ENCODE measurements around the gene CASKIN2. TPM values are rescaled to one million over a fixed set of nuclear protein-coding genes. Genes with fewer than 3 reads are reported as not detected.

CASKIN2 gene
- total RNA-seq, 1 donor: 9.5 TPM

DNA sequence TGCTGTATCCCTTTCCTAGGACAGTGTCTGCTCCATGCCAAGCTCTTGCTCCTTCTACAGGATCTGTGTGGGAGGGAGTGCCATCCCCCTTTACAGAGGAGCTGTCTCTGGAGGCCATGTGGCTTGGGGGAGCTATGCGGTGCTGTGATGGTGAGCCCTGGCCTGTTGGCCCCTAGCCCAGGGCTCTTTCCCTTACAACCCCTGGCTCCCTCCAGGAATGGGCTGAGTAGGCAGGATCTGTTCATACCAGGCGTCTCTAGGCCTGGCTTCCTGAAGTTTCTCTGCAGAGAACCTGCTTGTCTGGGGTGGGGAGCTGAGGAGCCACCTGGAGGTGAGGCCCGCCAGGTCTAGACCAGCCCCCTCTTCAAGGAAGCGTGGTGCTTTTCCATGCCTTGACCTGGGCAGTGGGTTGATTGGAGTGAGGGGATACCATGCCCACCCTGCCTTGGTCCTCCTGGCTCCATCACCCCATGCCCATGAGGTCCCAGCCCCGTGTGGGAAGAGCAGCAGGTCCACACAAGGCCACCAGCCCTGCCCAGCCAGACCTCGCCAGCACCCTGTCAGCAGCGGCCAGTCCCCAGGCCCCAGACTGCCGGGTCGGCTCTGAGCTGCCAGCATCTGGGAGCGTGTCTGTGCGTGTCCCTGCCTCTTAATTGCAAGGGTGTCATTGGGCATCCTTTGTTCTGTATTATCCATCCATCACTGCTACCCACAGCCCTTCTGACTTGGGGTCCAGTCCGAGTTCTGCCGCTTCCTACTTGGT, 24.8 kb upstream of the CASKIN2 start:
- TF ChIP-seq, protein P1, sequence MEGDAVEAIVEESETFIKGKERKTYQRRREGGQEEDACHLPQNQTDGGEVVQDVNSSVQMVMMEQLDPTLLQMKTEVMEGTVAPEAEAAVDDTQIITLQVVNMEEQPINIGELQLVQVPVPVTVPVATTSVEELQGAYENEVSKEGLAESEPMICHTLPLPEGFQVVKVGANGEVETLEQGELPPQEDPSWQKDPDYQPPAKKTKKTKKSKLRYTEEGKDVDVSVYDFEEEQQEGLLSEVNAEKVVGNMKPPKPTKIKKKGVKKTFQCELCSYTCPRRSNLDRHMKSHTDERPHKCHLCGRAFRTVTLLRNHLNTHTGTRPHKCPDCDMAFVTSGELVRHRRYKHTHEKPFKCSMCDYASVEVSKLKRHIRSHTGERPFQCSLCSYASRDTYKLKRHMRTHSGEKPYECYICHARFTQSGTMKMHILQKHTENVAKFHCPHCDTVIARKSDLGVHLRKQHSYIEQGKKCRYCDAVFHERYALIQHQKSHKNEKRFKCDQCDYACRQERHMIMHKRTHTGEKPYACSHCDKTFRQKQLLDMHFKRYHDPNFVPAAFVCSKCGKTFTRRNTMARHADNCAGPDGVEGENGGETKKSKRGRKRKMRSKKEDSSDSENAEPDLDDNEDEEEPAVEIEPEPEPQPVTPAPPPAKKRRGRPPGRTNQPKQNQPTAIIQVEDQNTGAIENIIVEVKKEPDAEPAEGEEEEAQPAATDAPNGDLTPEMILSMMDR (IDR thresholded peaks at IDR 0.05; ENCODE audit: insufficient read depth, low read depth, low read length): no peak
- no peak overlapping the region for H3K4me3 ChIP-seq (ENCODE audit: low read depth, low read length)
- peak; percentile 34 for DNase-seq (ENCODE audit: low read depth)

DNA sequence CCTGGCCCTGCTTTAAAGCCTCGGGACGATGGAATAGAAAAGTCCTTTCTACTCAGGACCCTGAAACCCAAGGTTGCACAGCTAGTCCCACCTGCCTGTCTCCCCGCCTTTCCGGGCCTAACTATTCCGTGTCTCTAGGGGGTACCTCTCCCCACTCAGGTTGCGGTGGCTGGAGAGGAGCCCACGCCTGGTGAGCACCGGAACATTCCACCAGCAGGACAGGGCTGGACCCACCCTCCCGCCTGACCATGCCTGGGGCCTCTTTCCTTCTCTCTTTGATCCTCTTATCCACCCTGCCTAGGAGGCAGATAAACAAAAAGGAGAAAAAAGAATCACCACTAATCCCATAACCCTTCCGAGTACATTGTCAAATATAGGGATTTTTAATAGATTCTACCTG, 21.0 kb upstream of the CASKIN2 start:
- TF ChIP-seq, protein P1 (IDR thresholded peaks at IDR 0.05; ENCODE audit: insufficient read depth, low read depth, low read length): no peak
- no peak for DNase-seq (ENCODE audit: low read depth)
- no peak overlapping the region for H3K4me3 ChIP-seq (ENCODE audit: low read depth, low read length)

DNA sequence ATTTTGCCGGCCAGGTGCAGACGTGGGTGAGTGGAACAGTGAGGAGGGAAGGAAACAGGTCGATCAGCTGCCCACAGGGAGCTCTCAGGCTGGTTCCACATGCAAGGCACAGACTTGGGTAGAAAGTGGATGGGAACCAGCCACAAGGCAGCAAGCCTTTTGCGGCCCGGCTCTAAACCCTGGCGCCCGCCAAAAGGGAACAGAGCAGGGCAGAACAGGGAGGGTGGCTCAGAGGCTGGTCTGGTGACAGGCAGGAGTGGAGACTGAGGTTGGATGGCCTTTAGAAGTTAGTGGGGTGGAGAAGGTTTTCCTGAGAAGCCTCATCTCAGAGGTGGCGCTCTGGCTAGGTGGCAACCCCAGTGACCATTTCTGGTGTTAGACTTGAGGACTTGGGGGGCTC, 20.5 kb upstream of the CASKIN2 start:
- no peak for DNase-seq (ENCODE audit: low read depth)
- no peak overlapping the region for H3K4me3 ChIP-seq (ENCODE audit: low read depth, low read length)
- TF ChIP-seq, protein P1 (IDR thresholded peaks at IDR 0.05; ENCODE audit: insufficient read depth, low read depth, low read length): no peak

DNA sequence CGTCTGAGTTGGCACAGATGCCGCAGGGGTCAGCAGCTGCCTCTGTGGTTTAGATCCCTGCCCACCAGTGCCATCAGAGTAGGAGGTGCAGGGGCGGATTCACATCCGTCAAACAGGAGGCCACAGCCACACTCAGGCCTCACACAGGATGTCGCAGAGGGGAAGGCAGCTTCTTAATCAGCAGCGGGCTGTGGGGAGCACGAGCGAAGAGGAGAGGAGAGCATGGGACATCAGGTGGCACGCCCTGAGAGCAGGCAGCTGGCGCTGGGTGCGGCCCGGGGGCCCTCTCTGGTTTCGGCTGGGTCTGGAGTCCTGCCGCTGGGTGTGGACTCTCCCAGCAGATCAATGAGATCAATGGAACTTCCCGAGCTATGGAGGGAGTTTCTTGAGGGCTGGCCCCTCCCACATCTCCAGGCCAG, 19.8 kb upstream of the CASKIN2 start:
- TF ChIP-seq, protein P1 (IDR thresholded peaks at IDR 0.05; ENCODE audit: insufficient read depth, low read depth, low read length): no peak
- no peak for DNase-seq (ENCODE audit: low read depth)
- H3K4me3 ChIP-seq (ENCODE audit: low read depth, low read length): no peak overlapping the region

DNA sequence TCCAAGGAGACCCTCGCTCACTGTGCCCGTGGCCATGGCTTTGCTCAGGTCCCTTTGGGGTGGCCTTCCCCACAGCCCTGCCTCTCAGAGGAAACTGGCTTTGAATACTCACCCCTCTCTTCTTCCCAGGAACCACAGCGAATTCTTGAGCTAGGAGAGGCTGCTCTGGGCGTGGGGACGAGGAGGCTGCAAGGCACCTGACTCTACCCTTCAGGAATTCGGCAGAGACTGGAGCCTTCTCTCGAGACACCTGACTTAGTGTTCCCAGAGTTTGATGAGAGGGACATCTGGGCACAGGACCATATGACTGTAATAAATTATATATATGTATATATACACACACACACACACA, 16.4 kb upstream of the CASKIN2 start:
- H3K4me3 ChIP-seq (ENCODE audit: low read depth, low read length): no peak overlapping the region
- TF ChIP-seq, protein P1 (IDR thresholded peaks at IDR 0.05; ENCODE audit: insufficient read depth, low read depth, low read length): no peak
- no peak for DNase-seq (ENCODE audit: low read depth)

DNA sequence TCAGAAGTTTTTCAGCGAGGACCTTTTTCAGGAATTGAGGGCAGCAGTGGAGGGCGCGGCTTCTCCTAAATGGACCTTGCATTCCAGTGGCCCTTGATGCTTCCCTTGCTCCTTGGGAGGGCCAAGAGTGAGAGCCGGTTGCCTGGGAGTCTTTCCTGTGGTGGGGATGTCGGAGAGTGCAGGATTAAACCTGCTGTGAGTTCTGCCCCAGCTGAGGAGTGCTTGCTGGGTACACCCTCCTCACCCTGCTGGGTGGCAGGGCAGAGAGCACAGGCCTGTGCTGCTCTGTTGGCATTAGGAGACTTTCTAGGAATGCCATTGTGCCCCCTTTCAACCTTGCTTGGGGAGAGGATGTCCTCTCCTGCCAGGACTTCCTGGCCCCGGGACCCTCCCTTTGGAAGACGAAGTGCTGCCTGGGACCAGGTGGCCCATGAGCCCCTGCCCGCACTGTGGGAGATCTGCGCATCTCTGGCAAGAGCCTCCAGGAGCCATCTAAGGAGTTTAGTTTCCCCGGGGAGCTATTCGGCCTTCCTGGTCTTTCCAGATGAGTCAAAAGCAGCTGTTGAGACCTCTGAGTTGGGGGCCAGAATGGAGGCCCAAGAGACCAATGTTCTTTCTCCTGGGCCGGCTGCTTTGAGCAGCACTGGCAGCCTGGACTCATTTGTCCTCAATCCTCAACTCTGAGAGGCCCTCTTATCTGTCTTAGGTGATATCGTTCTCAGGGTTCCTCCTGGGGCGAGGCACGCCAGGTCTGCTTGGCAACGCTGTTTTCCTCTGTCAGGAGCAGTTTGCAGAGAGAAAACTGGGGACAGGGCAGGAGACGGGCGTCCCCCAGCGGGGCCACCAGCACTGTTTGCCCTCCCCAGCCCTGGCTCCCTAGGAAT, 15.7 kb upstream of the CASKIN2 start:
- no peak overlapping the region for H3K4me3 ChIP-seq (ENCODE audit: low read depth, low read length)
- no peak for DNase-seq (ENCODE audit: low read depth)
- TF ChIP-seq, protein P1 (IDR thresholded peaks at IDR 0.05; ENCODE audit: insufficient read depth, low read depth, low read length): no peak
